Measurements from ENCODE around the gene TCF23.

TCF23 gene

DNA sequence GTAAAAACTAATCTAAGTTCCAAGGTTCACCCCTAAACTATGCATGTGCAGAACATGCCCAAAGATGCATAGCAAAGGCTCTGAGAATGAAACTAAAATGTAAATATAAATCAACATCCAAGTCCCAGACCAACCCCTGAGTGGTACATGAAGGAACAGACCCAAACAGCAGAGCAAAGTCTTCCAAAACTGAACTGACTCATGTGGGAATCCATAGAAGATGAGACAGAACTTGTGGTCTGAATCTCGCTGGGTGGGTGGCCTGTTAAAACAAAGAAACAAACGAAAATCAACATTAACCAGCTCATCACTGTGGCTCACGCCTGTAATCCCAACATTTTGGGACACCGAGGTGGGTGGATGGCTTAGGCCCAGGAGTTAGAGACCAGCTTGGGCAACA is 33.5 kb downstream of the TCF23 start:
- Histone ChIP-seq H3K9me3 (ENCODE audit: control insufficient read depth, low read length) (no peaks in the 10 kb centered on the region), H4K91ac (ENCODE audit: low read length) (no peak overlapping the region), H3K79me1 (replicated peaks; ENCODE audit: low read length, poor library complexity, severe bottlenecking) (no peaks in the 10 kb centered on the region), H3K4ac (ENCODE audit: low read depth in 1 of 2, low read length in 2 of 2) (no peak overlapping the region), H2AK5ac (ENCODE audit: low read length, severe bottlenecking) (no peak overlapping the region), H4K8ac (ENCODE audit: low read length) (no peak overlapping the region), H2BK12ac (ENCODE audit: low read length in 2 of 2) (no peak overlapping the region), H3K18ac (ENCODE audit: low read depth in 1 of 2, low read length in 2 of 2) (no peak overlapping the region), H3K4me1 (ENCODE audit: control insufficient read depth, insufficient read depth, low read depth, low read length) (peaks cover under 1% of the 10 kb centered on the region), H3K9ac (ENCODE audit: low read length) (peak overlapping the region; percentile 75), H3K4me3 (ENCODE audit: insufficient read depth in 1 of 2, low read depth in 1 of 2, low read length in 2 of 2) (peak overlapping the region in 1 of 2 experiments; percentile 5), H2BK120ac (ENCODE audit: low read depth, low read length) (no peak overlapping the region), H3K36me3 (ENCODE audit: control insufficient read depth in 1 of 2, insufficient read depth in 2 of 2, low read depth in 1 of 2, low read length in 2 of 2) (no peaks in the 10 kb centered on the region), H2BK15ac (ENCODE audit: low read depth, poor library complexity, severe bottlenecking) (no peak overlapping the region), H3K14ac (ENCODE audit: low read length in 2 of 2) (no peak overlapping the region), H3K23ac (ENCODE audit: low read length in 2 of 2) (no peak overlapping the region), H2AFZ (ENCODE audit: low read depth, low read length) (no peak overlapping the region), H2BK5ac (ENCODE audit: low read depth, low read length, poor library complexity, severe bottlenecking) (no peak overlapping the region), H3K4me2 (ENCODE audit: low read length, poor library complexity, severe bottlenecking) (no peak overlapping the region), H3K27me3 (ENCODE audit: control insufficient read depth in 1 of 2, insufficient read depth in 1 of 2, low read length in 2 of 2) (peaks cover 0 to 52% of the 10 kb centered on the region in 2 experiments), H3K27ac (ENCODE audit: low read length, poor library complexity, severe bottlenecking) (no peak overlapping the region)
- DNase-seq: peak; percentile 24
- WGBS: 59% methylated on average over 4 of the region's 4 CpGs

DNA sequence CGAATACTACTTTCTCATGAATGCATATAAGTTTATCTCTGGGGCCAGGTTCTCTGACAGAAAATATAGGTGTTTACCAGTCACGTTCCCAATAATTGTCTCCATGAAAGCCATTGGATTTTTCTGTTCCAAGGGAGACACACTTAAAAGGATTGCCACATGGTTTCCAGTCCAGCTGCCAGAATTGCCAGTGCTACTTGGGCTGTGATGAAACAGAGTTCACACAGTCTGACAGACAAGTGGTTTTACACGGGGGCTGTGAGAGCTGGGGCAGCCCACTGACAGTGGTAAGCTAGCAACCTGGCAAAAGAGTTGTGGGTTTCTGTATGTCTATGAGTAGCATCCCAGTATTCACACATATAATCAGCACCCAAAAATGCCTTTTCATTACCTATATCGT is 35.3 kb downstream of the TCF23 start:
- no peak overlapping the region for H2AFZ ChIP-seq (ENCODE audit: low read depth, low read length)
- H3K4me3 ChIP-seq (ENCODE audit: insufficient read depth in 1 of 2, low read depth in 1 of 2, low read length in 2 of 2): no peak overlapping the region
- no peak overlapping the region for H2BK5ac ChIP-seq (ENCODE audit: low read depth, low read length, poor library complexity, severe bottlenecking)
- H3K23ac ChIP-seq (ENCODE audit: low read length in 2 of 2): no peak overlapping the region
- no peak overlapping the region for H2AK5ac ChIP-seq (ENCODE audit: low read length, severe bottlenecking)
- no peaks in the 10 kb centered on the region for H3K4me1 ChIP-seq (ENCODE audit: control insufficient read depth, insufficient read depth, low read depth, low read length)
- H3K4ac ChIP-seq (ENCODE audit: low read depth in 1 of 2, low read length in 2 of 2): peak overlapping the region in 1 of 2 experiments; percentile 5
- peak overlapping the region; percentile 56 for H3K9ac ChIP-seq (ENCODE audit: low read length)
- no peaks in the 10 kb centered on the region for H3K79me1 ChIP-seq (replicated peaks; ENCODE audit: low read length, poor library complexity, severe bottlenecking)
- no peak overlapping the region for H3K18ac ChIP-seq (ENCODE audit: low read depth in 1 of 2, low read length in 2 of 2)
- H3K27ac ChIP-seq (ENCODE audit: low read length, poor library complexity, severe bottlenecking): no peak overlapping the region
- no peak overlapping the region for H2BK12ac ChIP-seq (ENCODE audit: low read length in 2 of 2)
- no peak overlapping the region for H3K4me2 ChIP-seq (ENCODE audit: low read length, poor library complexity, severe bottlenecking)
- no peak overlapping the region for H4K91ac ChIP-seq (ENCODE audit: low read length)
- H2BK15ac ChIP-seq (ENCODE audit: low read depth, poor library complexity, severe bottlenecking): no peak overlapping the region
- peak; percentile 59 for DNase-seq
- peak overlapping the region; percentile 67 for H4K8ac ChIP-seq (ENCODE audit: low read length)
- H3K27me3 ChIP-seq (ENCODE audit: control insufficient read depth in 1 of 2, insufficient read depth in 1 of 2, low read length in 2 of 2): peaks cover 0 to 41% of the 10 kb centered on the region in 2 experiments
- no peaks in the 10 kb centered on the region for H3K36me3 ChIP-seq (ENCODE audit: control insufficient read depth in 1 of 2, insufficient read depth in 2 of 2, low read depth in 1 of 2, low read length in 2 of 2)
- H3K9me3 ChIP-seq (ENCODE audit: control insufficient read depth, low read length): no peaks in the 10 kb centered on the region
- no peak overlapping the region for H3K14ac ChIP-seq (ENCODE audit: low read length in 2 of 2)
- 94% methylated on average over 4 of the region's 4 CpGs for WGBS
- no peak overlapping the region for H2BK120ac ChIP-seq (ENCODE audit: low read depth, low read length)

DNA sequence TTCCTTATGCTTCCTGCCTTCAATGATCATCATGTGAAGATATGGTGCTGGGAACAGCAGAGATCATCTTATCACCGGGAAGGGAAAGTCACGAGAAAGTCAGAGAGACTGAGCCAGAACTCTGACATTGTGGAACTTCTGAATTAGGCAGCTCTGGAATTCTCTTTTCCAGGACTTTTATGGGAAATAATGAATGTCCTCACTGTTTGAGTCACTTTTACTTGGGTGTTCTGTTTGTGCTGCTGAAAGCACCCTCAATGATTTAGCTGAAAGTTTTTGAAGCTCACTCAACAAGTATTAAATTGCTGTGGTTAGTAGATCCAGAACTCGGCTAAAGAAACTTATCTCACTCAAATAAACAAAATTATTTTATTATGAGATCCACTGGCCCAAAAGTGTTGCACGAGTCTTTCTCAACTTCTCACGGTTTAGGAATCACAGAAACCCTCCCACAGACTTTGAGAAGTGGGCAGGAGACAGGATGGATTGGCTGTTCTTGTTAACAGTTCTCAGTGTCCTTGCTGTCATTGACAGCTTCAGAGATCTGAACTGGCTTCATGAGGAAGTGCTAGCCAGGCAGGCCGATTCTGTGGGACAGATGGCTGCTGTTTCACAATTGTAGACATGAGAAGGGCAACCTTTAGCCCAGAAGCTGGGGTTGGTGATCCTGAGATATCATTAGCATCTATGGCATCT is 36.7 kb downstream of the TCF23 start:
- H2AK5ac ChIP-seq (ENCODE audit: low read length, severe bottlenecking): no peak overlapping the region
- no peaks in the 10 kb centered on the region for H3K79me1 ChIP-seq (replicated peaks; ENCODE audit: low read length, poor library complexity, severe bottlenecking)
- peak overlapping the region in 1 of 2 experiments; percentile 70 for H3K18ac ChIP-seq (ENCODE audit: low read depth in 1 of 2, low read length in 2 of 2)
- H4K91ac ChIP-seq (ENCODE audit: low read length): no peak overlapping the region
- no peak overlapping the region for H3K4me2 ChIP-seq (ENCODE audit: low read length, poor library complexity, severe bottlenecking)
- no peaks in the 10 kb centered on the region for H3K36me3 ChIP-seq (ENCODE audit: control insufficient read depth in 1 of 2, insufficient read depth in 2 of 2, low read depth in 1 of 2, low read length in 2 of 2)
- H2BK12ac ChIP-seq (ENCODE audit: low read length in 2 of 2): peak overlapping the region in 1 of 2 experiments; percentile 72
- 63% methylated on average over 6 of the region's 6 CpGs for WGBS
- no peaks in the 10 kb centered on the region for H3K4me1 ChIP-seq (ENCODE audit: control insufficient read depth, insufficient read depth, low read depth, low read length)
- no peak overlapping the region for H3K27ac ChIP-seq (ENCODE audit: low read length, poor library complexity, severe bottlenecking)
- DNase-seq: peak; percentile 85
- H3K4ac ChIP-seq (ENCODE audit: low read depth in 1 of 2, low read length in 2 of 2): no peak overlapping the region
- peaks cover 0 to 38% of the 10 kb centered on the region in 2 experiments for H3K27me3 ChIP-seq (ENCODE audit: control insufficient read depth in 1 of 2, insufficient read depth in 1 of 2, low read length in 2 of 2)
- no peak overlapping the region for H2BK5ac ChIP-seq (ENCODE audit: low read depth, low read length, poor library complexity, severe bottlenecking)
- H4K8ac ChIP-seq (ENCODE audit: low read length): no peak overlapping the region
- H2BK120ac ChIP-seq (ENCODE audit: low read depth, low read length): no peak overlapping the region
- peak overlapping the region; percentile 80 for H3K9ac ChIP-seq (ENCODE audit: low read length)
- H3K14ac ChIP-seq (ENCODE audit: low read length in 2 of 2): no peak overlapping the region
- H2AFZ ChIP-seq (ENCODE audit: low read depth, low read length): peak overlapping the region; percentile 77
- peak overlapping the region in 1 of 2 experiments; percentile 23 for H3K4me3 ChIP-seq (ENCODE audit: insufficient read depth in 1 of 2, low read depth in 1 of 2, low read length in 2 of 2)
- H2BK15ac ChIP-seq (ENCODE audit: low read depth, poor library complexity, severe bottlenecking): no peak overlapping the region
- no peak overlapping the region for H3K23ac ChIP-seq (ENCODE audit: low read length in 2 of 2)
- H3K9me3 ChIP-seq (ENCODE audit: control insufficient read depth, low read length): no peaks in the 10 kb centered on the region

DNA sequence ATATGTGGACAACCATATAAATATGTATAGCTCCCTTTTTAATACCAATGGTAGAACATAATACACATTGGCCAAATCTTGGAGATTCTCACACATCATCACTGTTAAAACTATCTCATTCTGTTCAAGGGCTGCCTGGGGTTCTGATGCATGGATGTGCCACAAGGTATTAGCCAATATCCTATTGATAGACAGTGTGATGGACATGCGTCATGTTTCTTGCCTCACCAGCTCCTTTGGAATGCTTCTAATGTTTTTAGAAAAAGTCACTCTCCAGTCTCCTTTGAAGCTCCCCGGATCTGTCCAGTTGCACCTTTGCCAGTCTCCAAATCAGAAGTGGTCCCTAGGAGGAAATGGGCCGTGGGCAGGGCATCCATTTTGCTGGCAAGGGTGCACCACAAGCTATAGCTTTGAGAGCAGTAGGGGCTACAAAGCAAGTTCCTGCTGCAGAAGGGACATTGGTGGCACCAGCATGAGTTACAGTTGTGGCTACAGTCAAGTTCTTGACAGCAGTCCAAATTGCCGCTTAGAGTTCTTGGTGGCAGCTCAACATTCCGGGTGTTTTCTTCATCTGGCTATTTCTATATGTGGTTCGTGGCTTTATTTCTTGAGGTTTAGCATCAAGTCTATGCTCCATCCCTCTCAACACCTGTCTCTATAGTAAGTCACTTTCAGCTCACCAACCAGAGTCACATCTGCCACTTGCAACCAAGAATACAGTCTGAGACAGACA is 38.0 kb downstream of the TCF23 start:
- Histone ChIP-seq H2BK5ac (ENCODE audit: low read depth, low read length, poor library complexity, severe bottlenecking) (no peak overlapping the region), H2BK12ac (ENCODE audit: low read length in 2 of 2) (no peak overlapping the region), H3K23ac (ENCODE audit: low read length in 2 of 2) (no peak overlapping the region), H3K4me3 (ENCODE audit: insufficient read depth in 1 of 2, low read depth in 1 of 2, low read length in 2 of 2) (no peak overlapping the region), H3K4me2 (ENCODE audit: low read length, poor library complexity, severe bottlenecking) (no peak overlapping the region), H3K36me3 (ENCODE audit: control insufficient read depth in 1 of 2, insufficient read depth in 2 of 2, low read depth in 1 of 2, low read length in 2 of 2) (no peaks in the 10 kb centered on the region), H4K91ac (ENCODE audit: low read length) (no peak overlapping the region), H3K4ac (ENCODE audit: low read depth in 1 of 2, low read length in 2 of 2) (no peak overlapping the region), H2AK5ac (ENCODE audit: low read length, severe bottlenecking) (no peak overlapping the region), H4K8ac (ENCODE audit: low read length) (no peak overlapping the region), H3K9ac (ENCODE audit: low read length) (no peak overlapping the region), H2BK120ac (ENCODE audit: low read depth, low read length) (no peak overlapping the region), H2BK15ac (ENCODE audit: low read depth, poor library complexity, severe bottlenecking) (no peak overlapping the region), H3K79me1 (replicated peaks; ENCODE audit: low read length, poor library complexity, severe bottlenecking) (no peaks in the 10 kb centered on the region), H3K14ac (ENCODE audit: low read length in 2 of 2) (no peak overlapping the region), H2AFZ (ENCODE audit: low read depth, low read length) (no peak overlapping the region), H3K27ac (ENCODE audit: low read length, poor library complexity, severe bottlenecking) (no peak overlapping the region), H3K4me1 (ENCODE audit: control insufficient read depth, insufficient read depth, low read depth, low read length) (no peaks in the 10 kb centered on the region), H3K9me3 (ENCODE audit: control insufficient read depth, low read length) (no peaks in the 10 kb centered on the region), H3K18ac (ENCODE audit: low read depth in 1 of 2, low read length in 2 of 2) (no peak overlapping the region), H3K27me3 (ENCODE audit: control insufficient read depth in 1 of 2, insufficient read depth in 1 of 2, low read length in 2 of 2) (peaks cover 0 to 26% of the 10 kb centered on the region in 2 experiments)
- no peak for DNase-seq
- 77% methylated on average over 6 of the region's 6 CpGs for whole genome bisulfite sequencing
